BJ (cell line): Measurements from ENCODE around the gene CROCC. TPM values are rescaled to one million over a fixed set of nuclear protein-coding genes. Genes with fewer than 3 reads are reported as not detected.
A peak's percentile ranks its signal among the peaks of the same experiment; 100 is the strongest.

Experiments used
- CTCF ChIA-PET: fragments of 350-600 bp; formaldehyde crosslinking; extraction: SDS; loops from one replicate; lab custom pipeline; 2021; ENCODE audit warnings: antibody characterized with exemption, inconsistent platforms; lab: Yijun Ruan, JAX
- POLR2A ChIA-PET: fragments of 300-600 bp; sonication (Branson Sonifier 250); formaldehyde crosslinking; extraction: SDS; loops from one replicate; lab custom pipeline; 2021; ENCODE audit warnings: antibody characterized with exemption; lab: Charles Lee
- DNase-seq: peaks from one replicate; pipeline ENCODE4 v3.0.0-alpha.2; 2011; ENCODE audit warnings: low read depth
- H3K27me3 ChIP-seq: 2 replicates; pipeline ENCODE4 v1.6.0; 2011; ENCODE audit warnings: low read length; ENCODE audit not compliant: control insufficient read depth, insufficient read depth
- H3K36me3 ChIP-seq: 2 replicates; pipeline ENCODE4 v1.5.1; 2011; ENCODE audit warnings: low read length; ENCODE audit not compliant: control insufficient read depth, insufficient read depth
- H3K4me3 ChIP-seq: 2 replicates; pipeline ENCODE4 v1.5.1; 2011; ENCODE audit warnings: low read depth, mild to moderate bottlenecking, control low read depth, low read length
- CTCF ChIP-seq: IDR thresholded peaks from 2 replicates; pipeline ENCODE4 v1.5.1; 2011; ENCODE audit warnings: low read depth, mild to moderate bottlenecking, control low read depth, inconsistent platforms, low read length, moderate library complexity; ENCODE audit not compliant: insufficient read depth
- polyA plus RNA-seq: library from polyadenylated mRNA; depleted of rRNA; stranded (reverse); fragments of >200 nt; gene quantifications from 2 replicates; pipeline ENCODE4 v1.2.3, GENCODE V29; 2011

The CROCC gene
- polyA plus RNA-seq, 1 experiment: 12.1 TPM

GRCh38 chr1:16924216-16924918 lies 2.6 kb downstream of the CROCC start:
- Histone ChIP-seq H3K36me3 (no peaks in the 10 kb centered on the region), H3K27me3 (no peaks in the 10 kb centered on the region), H3K4me3 (no peak overlapping the region)
- TF ChIP-seq CTCF: no peak
- ChIA-PET CTCF (no interaction called here), POLR2A (no interaction called here)
- no peak for DNase-seq

GRCh38 chr1:16924919-16925477 lies 3.3 kb downstream of the CROCC start:
- no peaks in the 10 kb centered on the region for H3K36me3 ChIP-seq
- POLR2A ChIA-PET: no interaction called here
- no peak overlapping the region for H3K4me3 ChIP-seq
- 0 out of 2 replicates have a peak, but pooled peaks have one; percentile 18 for TF ChIP-seq CTCF
- DNase-seq: no peak
- CTCF ChIA-PET: interaction anchor here (0.8 to 1.1 kb wide), 3 partner anchors 12 to 224 kb away, joined by 3 read pairs; no protein-coding TSS in a partner anchor
- no peaks in the 10 kb centered on the region for H3K27me3 ChIP-seq

- ChIA-PET CTCF (interaction anchor here (0.8 to 1.1 kb wide), 3 partner anchors 11 to 225 kb away, joined by 3 read pairs; no protein-coding TSS in a partner anchor), POLR2A (no interaction called here)
- Histone ChIP-seq H3K27me3 (no peaks in the 10 kb centered on the region), H3K36me3 (no peaks in the 10 kb centered on the region), H3K4me3 (no peak overlapping the region)
- DNase-seq: no peak
- TF ChIP-seq CTCF: no peak
These were observed 4.1 kb downstream of the CROCC start for GRCh38 chr1:16925635-16926490.

- POLR2A ChIA-PET: no interaction called here
- Histone ChIP-seq H3K4me3 (no peak overlapping the region), H3K27me3 (no peaks in the 10 kb centered on the region), H3K36me3 (no peaks in the 10 kb centered on the region)
- DNase-seq: no peak
- TF ChIP-seq CTCF: no peak
- CTCF ChIA-PET: interaction anchor here (1.0 kb wide), 1 partner anchor 11 kb away, joined by 3 read pairs; no protein-coding TSS in a partner anchor
These were observed 4.9 kb downstream of the CROCC start for GRCh38 chr1:16926491-16927073.
